NK-92 (cell line): ENCODE measurements around the gene TMEM9.
A peak's percentile ranks its signal among the peaks of the same experiment; 100 is the strongest.

ENCODE experiments used
- DNase-seq: peaks from one replicate; lab custom pipeline; 2025; ENCODE audit not compliant: unreplicated experiment; lab: John Stamatoyannopoulos, UW

TMEM9 gene

GRCh38 chr1:201154389-201155165 is at the start of gene TMEM9:
Gene TMEM9 (minus strand): TSS chr1:201154474. CDS start chr1:201153923, 551 bp downstream.
- DNase-seq: peak; percentile 69

DNA sequence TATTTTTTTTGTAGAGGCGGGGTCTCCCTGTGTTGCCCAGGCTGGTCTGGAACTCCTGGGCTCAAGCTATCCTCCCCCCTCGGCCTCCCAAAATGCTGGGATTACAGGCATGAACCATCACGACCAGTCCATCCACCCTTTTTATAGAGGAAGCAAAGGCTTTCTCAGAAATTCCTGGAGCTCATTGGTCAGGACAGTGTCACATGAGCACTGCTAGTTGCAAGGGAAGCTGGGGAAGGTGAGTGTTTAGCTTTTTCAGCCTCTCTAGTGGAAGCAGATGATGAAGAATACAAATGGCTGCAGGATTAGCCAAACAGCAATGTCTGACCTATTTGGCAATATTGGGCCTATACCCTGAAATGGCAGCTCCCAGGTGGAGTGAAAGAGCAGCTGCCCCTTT is 44.3 kb upstream of the TMEM9 start:
- no peak for DNase-seq

DNA sequence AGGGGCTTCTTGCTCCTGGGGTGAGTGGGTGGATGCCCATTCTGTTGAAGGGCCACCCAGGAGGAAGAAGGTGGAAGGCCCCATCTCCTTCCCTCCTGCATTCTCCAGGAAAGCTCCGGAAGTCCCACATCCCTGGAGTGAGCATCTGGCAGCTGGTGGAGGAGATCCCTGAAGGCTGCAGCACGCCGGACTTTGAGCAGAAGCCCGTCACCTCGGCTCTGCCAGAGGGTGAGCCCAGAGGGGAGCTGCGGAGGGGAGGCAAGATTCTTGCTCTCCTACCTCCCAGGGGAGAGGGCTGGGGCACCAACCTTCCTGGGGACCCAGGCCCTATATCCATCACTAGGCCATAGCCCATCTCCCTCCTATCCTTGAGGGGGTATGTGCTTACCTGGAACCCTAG is 39.8 kb upstream of the TMEM9 start:
- DNase-seq: no peak

DNA sequence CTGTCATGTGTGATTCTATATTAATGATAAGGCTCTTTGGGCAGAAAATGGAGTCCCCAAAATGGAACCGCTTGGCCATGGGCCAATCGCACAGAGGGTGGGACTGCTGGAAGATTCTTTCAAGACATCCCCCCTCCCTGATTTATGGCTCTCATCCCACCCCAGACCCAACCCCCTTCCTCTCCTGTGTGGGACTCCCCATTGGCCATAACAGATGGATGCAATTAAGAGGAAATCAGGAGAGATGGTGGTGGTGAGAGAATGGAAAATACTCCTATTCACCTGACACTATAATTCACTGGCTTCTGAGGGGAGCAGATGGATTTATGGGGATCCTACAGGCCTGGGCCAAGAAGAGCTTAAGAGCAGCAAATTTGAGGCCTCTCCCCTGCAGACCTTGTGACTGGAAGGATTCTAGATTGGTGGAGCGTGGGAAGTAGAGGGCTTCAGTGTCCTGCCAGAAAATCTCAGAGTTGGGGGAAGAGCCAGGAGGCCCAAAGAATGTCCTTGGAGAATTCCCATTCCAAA is 38.1 kb upstream of the TMEM9 start:
- no peak for DNase-seq

- DNase-seq: no peak
Measured at GRCh38 chr1:201191653-201192260, 37.5 kb upstream of the TMEM9 start.

GRCh38 chr1:201190624-201191051 is 36.4 kb upstream of the TMEM9 start, which contains the start of gene IGFN1:
Gene IGFN1 (plus strand): TSS chr1:201190824. CDS start chr1:201193294, 2,470 bp downstream.
- DNase-seq: no peak

DNA sequence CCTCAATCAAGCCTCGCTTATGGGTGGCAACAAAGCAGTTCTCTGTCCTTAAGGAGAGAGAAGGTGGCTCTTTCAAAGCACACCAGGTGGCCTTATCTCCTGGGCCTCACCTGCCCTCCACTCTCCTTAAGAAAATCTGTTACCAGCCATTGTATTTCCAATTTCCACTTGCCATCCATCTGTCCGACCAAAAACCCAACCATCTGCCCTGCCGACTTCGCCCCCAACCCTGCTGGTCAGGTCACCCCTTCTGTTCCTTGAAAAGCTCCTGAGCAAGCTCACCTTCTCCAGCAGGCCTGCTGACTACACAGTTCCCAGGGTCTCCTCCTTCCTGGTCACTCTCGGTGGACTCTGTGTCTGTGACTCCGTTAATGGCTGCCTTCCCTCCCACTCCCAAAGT is 35.7 kb upstream of the TMEM9 start:
- no peak for DNase-seq

- DNase-seq: no peak
Measured at GRCh38 chr1:201189085-201189484, 34.8 kb upstream of the TMEM9 start.

- no peak for DNase-seq
Measured at GRCh38 chr1:201186192-201186591, 31.9 kb upstream of the TMEM9 start.

- no peak for DNase-seq
Measured at GRCh38 chr1:201185527-201186128, 31.4 kb upstream of the TMEM9 start.

DNA sequence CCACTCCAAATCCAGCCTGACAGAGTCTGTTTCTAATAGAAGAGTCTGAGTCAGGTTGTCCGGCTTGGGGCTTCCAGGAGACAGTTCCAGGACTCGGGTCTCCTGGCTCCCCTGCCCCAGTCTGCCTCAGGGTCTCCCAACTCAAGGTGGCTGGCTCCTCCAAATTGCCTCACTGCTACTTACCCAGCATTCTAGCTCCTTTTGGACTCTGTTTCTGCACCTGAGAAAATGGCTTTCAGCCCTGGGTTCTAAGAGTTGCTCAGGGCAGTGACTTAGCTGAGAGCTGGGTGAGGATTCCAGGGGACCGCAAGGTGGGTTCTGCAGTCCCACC is 30.8 kb upstream of the TMEM9 start:
- DNase-seq: no peak

DNA sequence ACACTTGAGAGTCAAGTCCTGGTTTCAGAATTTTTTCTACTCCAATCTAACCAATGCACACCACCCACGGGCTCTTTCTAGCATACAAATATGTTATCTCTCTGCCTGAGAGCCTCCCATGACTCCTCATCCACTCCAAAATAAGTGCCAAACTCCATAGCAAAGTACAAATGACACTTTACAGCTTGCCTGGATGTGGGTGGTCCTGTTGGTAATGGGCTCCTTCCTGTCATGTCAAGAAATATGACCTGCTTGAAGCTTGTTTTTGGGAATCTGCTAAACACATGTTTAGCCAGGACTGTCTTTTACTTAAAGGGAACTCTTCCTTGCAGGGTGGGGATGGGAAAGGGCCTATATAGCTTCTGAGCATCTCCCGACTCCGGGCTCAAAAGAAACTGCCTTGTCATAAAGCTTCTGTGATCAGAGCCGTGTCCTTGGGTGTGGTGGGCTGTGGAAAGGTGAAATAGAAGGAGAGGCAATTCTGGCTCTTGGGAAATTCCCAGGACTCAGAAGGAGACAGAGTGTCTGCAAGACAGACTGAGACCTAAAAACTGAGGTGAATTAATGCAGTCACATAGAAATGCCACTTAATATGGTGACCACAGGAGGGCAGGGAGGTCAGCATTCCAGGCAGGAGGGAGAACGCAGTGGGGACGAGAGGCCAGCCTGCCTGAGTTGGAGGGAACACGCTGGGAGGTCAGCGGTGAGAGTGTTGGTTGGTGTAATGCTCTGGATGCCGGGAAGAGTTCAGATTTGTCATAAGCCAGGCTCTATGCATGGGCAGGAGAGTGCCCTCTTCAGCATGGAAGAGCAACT is 30.2 kb upstream of the TMEM9 start:
- DNase-seq: no peak

DNA sequence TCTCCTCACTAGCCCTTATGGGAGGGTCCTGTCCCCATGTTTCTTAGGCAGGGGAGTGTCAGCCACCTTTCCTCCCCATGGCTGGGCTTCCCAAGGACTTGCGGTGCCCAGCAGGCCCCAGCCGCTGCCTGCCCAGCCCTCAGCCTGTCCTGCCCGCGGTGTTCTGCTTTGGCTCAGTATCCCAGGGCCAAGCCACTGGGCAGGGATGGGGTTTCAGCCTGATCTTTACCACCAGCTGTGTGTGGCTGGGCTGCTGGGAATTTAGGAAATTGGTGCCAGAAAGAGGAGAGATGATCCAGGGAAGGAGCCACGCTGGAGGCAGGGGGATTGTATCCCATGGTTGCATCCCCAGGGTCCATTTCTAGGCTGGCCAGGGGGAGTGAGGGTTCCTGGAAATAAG is 29.5 kb upstream of the TMEM9 start:
- no peak for DNase-seq

DNA sequence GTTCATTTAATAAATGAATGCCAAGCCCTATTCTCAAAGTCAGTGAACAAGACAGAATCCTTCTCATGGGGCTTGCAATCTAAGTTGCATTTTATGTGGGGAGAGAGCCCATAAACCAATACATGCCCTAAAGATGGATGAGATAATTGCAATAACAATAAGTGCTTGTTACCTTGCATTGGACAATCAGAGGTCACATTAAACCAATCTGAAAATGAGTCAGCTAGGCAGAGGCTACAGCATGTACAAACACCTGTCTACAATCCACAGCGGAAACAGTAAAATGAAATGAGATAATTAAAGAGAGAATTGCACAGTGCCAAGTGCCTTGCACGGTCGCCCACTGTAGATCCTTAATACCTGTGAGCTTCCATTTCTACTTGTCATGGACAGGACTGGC is 28.9 kb upstream of the TMEM9 start:
- DNase-seq: no peak

DNA sequence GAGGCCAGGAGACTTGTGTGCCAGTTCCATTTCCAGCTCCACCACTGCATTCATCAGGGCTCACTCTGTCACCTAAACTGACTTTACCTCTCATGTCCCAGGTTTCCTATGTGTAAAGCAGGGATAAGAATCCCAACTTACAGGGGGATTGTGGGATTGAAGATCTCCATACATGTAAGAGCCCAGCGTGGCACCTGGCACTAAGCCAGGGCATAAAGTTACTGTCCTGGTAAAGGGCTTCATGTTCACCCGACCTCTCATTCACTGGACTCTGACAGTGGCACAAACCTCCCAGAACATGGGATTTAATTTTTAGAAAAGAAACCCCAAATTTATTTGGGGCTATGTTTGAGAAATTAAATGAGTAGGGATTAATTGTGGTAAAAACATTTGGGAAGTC is 27.5 kb upstream of the TMEM9 start:
- DNase-seq: no peak

- no peak for DNase-seq
Measured at GRCh38 chr1:201181323-201181722, 27.0 kb upstream of the TMEM9 start.

- DNase-seq: no peak
Measured at GRCh38 chr1:201180901-201181300, 26.6 kb upstream of the TMEM9 start.

DNA sequence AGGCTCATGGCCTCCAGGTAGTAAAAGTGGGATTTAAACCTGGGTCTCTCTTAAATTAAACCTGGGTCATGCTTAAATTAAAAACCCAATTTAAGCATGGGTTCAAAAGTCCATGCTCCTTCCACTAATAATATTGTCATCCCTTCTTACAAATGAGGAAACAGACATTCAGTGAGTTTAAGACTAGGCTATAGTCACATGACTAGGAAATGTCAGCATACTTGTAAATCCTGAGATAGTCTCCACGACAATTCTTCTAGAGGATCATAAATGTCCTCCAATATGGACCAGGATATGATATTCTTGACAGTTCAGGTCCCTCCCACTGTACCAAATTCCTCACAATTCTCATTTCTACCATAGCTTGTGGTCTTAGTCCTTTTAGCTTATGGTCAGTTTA is 25.9 kb upstream of the TMEM9 start:
- no peak for DNase-seq

DNA sequence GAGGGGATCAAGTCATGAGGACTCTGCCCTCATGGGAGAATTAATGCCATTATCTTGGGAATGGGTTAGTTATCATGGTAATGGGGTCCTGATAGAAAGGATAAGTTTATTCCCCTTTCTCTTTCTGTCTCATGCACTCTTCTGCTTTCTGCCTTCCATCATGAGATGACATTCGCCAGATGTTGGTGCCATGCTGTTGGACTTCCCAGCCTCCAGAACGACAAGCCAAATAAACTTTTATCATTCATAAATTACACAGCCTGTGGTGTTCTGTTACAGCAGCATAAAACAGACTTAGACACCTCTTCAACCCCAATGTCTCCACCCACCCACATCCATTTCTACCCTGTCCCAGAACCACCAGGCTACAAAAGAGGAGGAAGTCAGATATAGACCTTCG is 24.4 kb upstream of the TMEM9 start:
- no peak for DNase-seq

DNA sequence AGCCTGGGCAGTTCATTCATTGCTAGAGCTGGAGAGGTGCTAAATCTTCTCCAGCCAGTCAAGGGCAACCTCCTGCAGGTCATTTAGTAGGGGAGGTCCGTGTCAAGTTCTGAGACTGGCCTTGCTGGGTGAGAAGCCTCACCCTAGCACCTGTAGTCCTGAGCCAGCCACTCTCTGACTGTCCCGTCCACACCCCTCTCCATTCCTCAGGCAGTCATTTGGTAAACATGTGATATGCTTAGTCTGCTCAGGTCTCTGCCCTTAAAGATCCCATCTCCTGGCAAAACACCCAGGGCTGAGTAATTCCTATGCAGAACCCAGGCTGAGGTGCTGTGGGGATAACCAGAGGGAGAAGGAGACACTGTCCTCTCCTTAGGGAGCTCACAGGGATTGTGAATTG is 22.7 kb upstream of the TMEM9 start:
- no peak for DNase-seq

DNA sequence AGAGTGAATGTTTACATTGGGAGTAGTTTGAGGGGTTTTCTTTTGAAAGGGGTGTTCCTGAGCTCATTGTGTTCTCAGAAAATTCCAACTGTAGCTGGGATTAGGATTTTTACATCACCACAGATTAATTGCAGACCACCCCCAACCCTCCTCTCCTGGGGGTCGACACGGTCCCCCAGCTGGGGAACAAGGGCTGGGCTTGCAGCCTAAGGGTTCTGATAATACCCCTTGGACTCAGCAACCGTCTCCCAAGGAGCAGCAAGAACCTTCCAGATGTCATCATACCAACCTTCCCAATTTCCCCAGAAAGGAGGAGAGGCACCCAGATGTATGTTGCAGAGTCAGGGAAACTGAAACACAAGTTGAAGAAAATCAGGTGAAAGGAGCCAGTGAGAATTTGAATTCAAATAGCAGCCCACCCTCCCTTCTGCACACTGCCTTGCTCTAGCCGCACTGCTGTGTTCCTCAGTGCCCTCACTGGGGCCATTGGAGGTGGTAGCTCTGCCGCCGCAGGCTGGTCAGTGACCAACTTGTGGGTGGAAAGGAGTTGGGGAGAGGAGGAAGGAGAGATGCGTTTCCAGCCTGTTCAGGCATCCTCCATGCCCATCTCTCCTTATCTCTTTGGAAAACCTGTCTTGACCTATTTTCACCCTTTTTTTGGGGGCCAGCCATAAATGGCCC is 21.7 kb upstream of the TMEM9 start:
- no peak for DNase-seq
